Neuronal stem cell (in vitro differentiated cells): ENCODE measurements around the gene KRTAP10-9.

ENCODE experiments used
- DNase-seq: peaks from one replicate; pipeline ENCODE4 v3.0.0-alpha.2; 2013; ENCODE audit warnings: low spot score
- H2AFZ ChIP-seq: one replicate; pipeline ENCODE4 v1.6.1; 2013; ENCODE audit warnings: mild to moderate bottlenecking, low read length, inconsistent platforms
- H2AK5ac ChIP-seq: 2 replicates; pipeline ENCODE4 v1.6.1; 2013; ENCODE audit warnings: low read depth, mild to moderate bottlenecking, inconsistent platforms, low read length, moderate library complexity, mixed read lengths
- H2BK120ac ChIP-seq: 2 replicates; pipeline ENCODE4 v1.6.1; 2013; ENCODE audit warnings: low read depth, mild to moderate bottlenecking, inconsistent platforms, low read length, moderate library complexity, mixed read lengths
- H2BK12ac ChIP-seq: one replicate; pipeline ENCODE4 v1.6.1; 2013; ENCODE audit warnings: low read length, inconsistent platforms
- H2BK15ac ChIP-seq: 2 replicates; pipeline ENCODE4 v1.6.1; 2013; ENCODE audit warnings: mild to moderate bottlenecking, low read length, inconsistent platforms, mixed read lengths
- H2BK5ac ChIP-seq: one replicate; pipeline ENCODE4 v1.6.1; 2013; ENCODE audit warnings: inconsistent platforms, mild to moderate bottlenecking, low read length, moderate library complexity
- H3K14ac ChIP-seq: one replicate; pipeline ENCODE4 v1.6.1; 2013; ENCODE audit warnings: low read length, inconsistent platforms
- H3K18ac ChIP-seq: 2 replicates; pipeline ENCODE4 v1.6.1; 2013; ENCODE audit warnings: low read length, inconsistent platforms
- H3K23ac ChIP-seq: 2 replicates; pipeline ENCODE4 v1.6.1; 2013; ENCODE audit warnings: low read depth, mild to moderate bottlenecking, mixed read lengths, low read length, inconsistent platforms; ENCODE audit not compliant: poor library complexity
- H3K27ac ChIP-seq: replicated peaks from 3 replicates; pipeline ENCODE4 v1.5.1; 2013; ENCODE audit warnings: low read length, inconsistent platforms
- H3K27me3 ChIP-seq, 3 experiments: 2 replicates each; pipeline ENCODE4 v1.6.1; 2013; ENCODE audit warnings: low read length in 3 of 3, mild to moderate bottlenecking in 2 of 3, inconsistent platforms in 1 of 3, low read depth in 1 of 3, mixed read lengths in 1 of 3, moderate library complexity in 1 of 3; ENCODE audit not compliant: control insufficient read depth in 3 of 3, insufficient read depth in 3 of 3
- H3K36me3 ChIP-seq, 2 donors: replicated peaks in 1 of 2; 2 replicates each; pipeline ENCODE4 v1.6.1; 2013; ENCODE audit warnings: low read length in 2 of 2; ENCODE audit not compliant: control insufficient read depth in 2 of 2, insufficient read depth in 2 of 2
- H3K4ac ChIP-seq: 2 replicates; pipeline ENCODE4 v1.6.1; 2013; ENCODE audit warnings: inconsistent platforms, mild to moderate bottlenecking, low read length, moderate library complexity
- H3K4me1 ChIP-seq, 2 donors: 1 replicate in 1 of 2; 2 replicates in 1 of 2; pipeline ENCODE4 v1.6.1; 2013; ENCODE audit warnings: low read length in 2 of 2, low read depth in 1 of 2; ENCODE audit not compliant: control insufficient read depth in 2 of 2, insufficient read depth in 1 of 2
- H3K4me2 ChIP-seq: one replicate; pipeline ENCODE4 v1.6.1; 2013; ENCODE audit warnings: mild to moderate bottlenecking, low read length, inconsistent platforms; ENCODE audit not compliant: insufficient read depth, poor library complexity, severe bottlenecking
- H3K4me3 ChIP-seq, 2 donors: 2 replicates each; pipeline ENCODE4 v1.5.1; 2013; ENCODE audit warnings: low read length in 2 of 2, mild to moderate bottlenecking in 2 of 2, inconsistent platforms in 1 of 2, moderate library complexity in 1 of 2
- H3K79me1 ChIP-seq: one replicate; pipeline ENCODE4 v1.6.1; 2013; ENCODE audit warnings: low read depth, mild to moderate bottlenecking, inconsistent platforms, low read length, moderate library complexity
- H3K9ac ChIP-seq: one replicate; pipeline ENCODE4 v1.6.1; 2013; ENCODE audit warnings: mild to moderate bottlenecking, low read depth, low read length, inconsistent platforms; ENCODE audit not compliant: poor library complexity
- H3K9me3 ChIP-seq, 2 donors: replicated peaks in 1 of 2; 2 replicates each; pipeline versions ENCODE3 to v1.6.1; 2013; ENCODE audit warnings: low read length in 2 of 2, mild to moderate bottlenecking in 2 of 2, inconsistent platforms in 1 of 2, low read depth in 1 of 2, mixed read lengths in 1 of 2, moderate library complexity in 1 of 2; ENCODE audit not compliant: control insufficient read depth in 2 of 2, insufficient read depth in 1 of 2
- H4K8ac ChIP-seq: one replicate; pipeline ENCODE4 v1.6.1; 2013; ENCODE audit warnings: low read depth, mild to moderate bottlenecking, inconsistent platforms, low read length, moderate library complexity
- H4K91ac ChIP-seq: one replicate; pipeline ENCODE4 v1.6.1; 2013; ENCODE audit warnings: low read length, low read depth, mild to moderate bottlenecking, inconsistent platforms; ENCODE audit not compliant: poor library complexity
- WGBS, 2 donors: extraction: QIAGEN DNeasy Blood & Tissue Kit; methylation state at CpG; one replicate each; pipeline ENCODE4 v1.1.7; 2013; ENCODE audit warnings: missing lambda C conversion rate in 2 of 2, mixed read lengths in 1 of 2; ENCODE audit not compliant: insufficient read length in 2 of 2, insufficient replicate concordance in 1 of 2; ENCODE audit errors: extremely low coverage in 2 of 2; 5-methylcytosine and 5-hydroxymethylcytosine counted together

KRTAP10-9 gene

DNA sequence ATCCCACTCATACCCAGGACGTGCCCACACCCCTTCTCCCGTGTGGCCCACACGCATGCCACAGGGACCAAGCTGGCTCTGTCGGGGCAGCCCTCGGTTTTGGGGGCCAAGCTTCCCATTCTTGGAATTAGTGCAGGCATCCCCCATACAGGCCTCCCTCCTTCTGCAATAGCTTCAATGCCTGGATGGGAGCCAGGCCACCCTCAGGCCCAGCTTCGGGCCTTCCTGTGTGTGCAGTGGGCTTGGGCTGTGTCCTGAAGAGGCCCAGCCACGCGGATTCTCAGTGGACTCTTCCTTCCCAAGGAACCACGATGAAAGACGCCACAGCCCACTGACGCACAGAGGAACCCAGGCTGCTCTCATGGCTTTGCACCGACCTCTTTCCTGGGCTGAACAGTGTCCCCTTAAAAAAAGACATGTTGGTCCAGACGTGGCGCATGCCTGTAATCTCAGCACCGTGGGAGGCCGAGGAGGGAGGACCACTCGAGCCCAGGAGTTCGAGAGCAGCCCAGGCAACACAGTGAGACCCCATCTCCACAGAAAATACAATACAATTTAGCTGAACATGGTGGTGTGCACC is 22.7 kb downstream of the KRTAP10-9 start:
- H3K23ac ChIP-seq, result no peak overlapping the region
- H2AFZ ChIP-seq, result no peak overlapping the region
- H3K27ac ChIP-seq, result no peak overlapping the region
- no peak overlapping the region for H3K14ac ChIP-seq
- DNase-seq, result no peak
- H3K4me1 ChIP-seq, result peaks cover 0 to 3% of the 10 kb centered on the region in 2 donors
- H3K18ac ChIP-seq, result peak overlapping the region; percentile 19
- peak overlapping the region; percentile 62 for H2BK15ac ChIP-seq
- no peak overlapping the region for H4K8ac ChIP-seq
- no peak overlapping the region for H2BK5ac ChIP-seq
- H4K91ac ChIP-seq, result no peak overlapping the region
- no peaks in the 10 kb centered on the region for H3K36me3 ChIP-seq
- H3K27me3 ChIP-seq, result peaks cover 0 to 15% (median 0%) of the 10 kb centered on the region in 3 experiments
- no peak overlapping the region for H2BK12ac ChIP-seq
- H2BK120ac ChIP-seq, result no peak overlapping the region
- H2AK5ac ChIP-seq, result peak overlapping the region; percentile 15
- H3K9ac ChIP-seq, result peak overlapping the region; percentile 12
- no peak overlapping the region for H3K4ac ChIP-seq
- peaks cover 0 to 2% of the 10 kb centered on the region in 2 donors for H3K9me3 ChIP-seq
- H3K79me1 ChIP-seq, result no peaks in the 10 kb centered on the region
- no peak overlapping the region for H3K4me2 ChIP-seq
- no peak overlapping the region for H3K4me3 ChIP-seq
- no CpG with 5 or more reads among the region's 18 CpGs for whole genome bisulfite sequencing, 2 donors

DNA sequence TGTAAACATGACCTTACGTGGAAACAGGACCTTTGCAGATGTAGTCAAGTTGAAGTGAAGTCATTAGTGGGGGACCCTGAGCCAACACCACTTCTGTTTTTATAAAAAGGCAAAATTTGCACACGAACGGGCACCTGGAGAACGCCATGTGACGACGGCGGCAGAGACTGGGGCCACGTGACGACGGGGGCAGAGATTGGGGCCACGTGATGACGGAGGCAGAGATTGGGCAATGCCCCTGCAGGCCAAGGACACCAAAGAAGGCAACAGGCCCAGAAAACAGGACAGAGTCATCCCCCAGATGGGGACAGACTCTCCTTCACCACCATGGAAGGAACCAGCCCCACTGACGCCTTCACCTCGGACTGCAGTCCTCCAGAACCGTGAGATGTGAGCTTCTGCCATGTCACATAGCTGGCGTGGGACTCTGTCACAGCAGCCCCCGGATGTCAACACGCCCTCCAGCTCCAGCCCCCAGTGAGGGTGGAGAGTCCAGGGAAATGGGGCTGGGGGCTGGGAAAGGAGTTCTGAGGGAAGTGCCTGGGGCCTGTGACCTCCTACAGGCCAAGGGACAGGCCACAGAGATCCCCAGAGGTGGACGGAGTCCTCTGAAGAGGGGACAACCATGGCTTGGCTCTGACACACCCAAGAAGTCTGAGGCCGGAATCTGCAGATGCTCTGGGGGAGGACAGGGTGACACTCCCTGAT is 23.5 kb downstream of the KRTAP10-9 start:
- Histone ChIP-seq H3K4me2 (no peak overlapping the region), H3K27ac (no peak overlapping the region), H2AFZ (no peak overlapping the region), H2AK5ac (no peak overlapping the region), H4K8ac (no peak overlapping the region), H3K9ac (no peak overlapping the region), H2BK120ac (no peak overlapping the region), H3K36me3 (no peaks in the 10 kb centered on the region), H3K23ac (no peak overlapping the region), H2BK5ac (no peak overlapping the region), H3K27me3 (peaks cover 0 to 15% (median 0%) of the 10 kb centered on the region in 3 experiments), H2BK15ac (peak overlapping the region; percentile 85), H3K4me3 (no peak overlapping the region), H3K4ac (peak overlapping the region; percentile 76), H2BK12ac (no peak overlapping the region), H4K91ac (no peak overlapping the region), H3K79me1 (no peaks in the 10 kb centered on the region), H3K4me1 (peaks cover 0 to 3% of the 10 kb centered on the region in 2 donors), H3K18ac (peak overlapping the region; percentile 23), H3K9me3 (peaks cover 0 to 2% of the 10 kb centered on the region in 2 donors), H3K14ac (no peak overlapping the region)
- DNase-seq, result no peak
- no CpG with 5 or more reads among the region's 20 CpGs for WGBS, 2 donors

DNA sequence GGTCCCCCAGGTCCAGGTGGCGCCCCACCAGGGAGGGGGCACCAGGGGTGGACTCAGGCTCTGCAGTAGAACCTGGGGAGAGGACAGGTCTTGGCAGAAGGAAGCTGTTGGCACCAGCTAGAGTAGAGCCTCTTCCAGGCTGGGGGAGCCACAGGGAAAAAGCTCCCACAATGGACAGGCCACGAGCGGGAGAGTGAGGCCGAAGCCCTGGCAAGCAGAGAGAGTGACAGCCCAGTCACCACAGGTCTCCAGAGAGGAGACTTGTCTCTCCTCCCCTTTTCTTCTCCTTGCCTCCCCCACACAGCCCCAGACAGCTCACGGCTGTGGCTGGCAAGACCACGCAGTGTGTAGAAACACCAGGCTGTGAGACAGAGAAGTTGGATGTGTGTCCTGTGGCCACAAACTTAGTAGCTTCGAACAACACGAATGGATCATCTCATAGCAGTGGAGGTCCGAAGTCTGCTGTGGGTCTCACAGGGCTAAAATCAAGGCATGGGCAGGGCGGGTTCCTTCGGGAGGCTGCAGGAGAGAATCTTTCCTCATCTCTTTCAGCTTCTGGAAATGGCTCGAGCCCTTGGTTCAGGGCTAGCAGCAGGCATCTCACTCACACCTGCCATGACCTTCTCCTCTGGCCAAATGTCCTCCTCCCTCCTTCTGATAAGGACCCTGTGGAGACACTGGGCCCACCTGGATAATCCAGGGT is 24.2 kb downstream of the KRTAP10-9 start:
- Histone ChIP-seq H3K14ac (no peak overlapping the region), H3K4me3 (no peak overlapping the region), H3K36me3 (no peaks in the 10 kb centered on the region), H3K9me3 (peaks cover 0 to 2% of the 10 kb centered on the region in 2 donors), H3K4me2 (no peak overlapping the region), H3K18ac (peak overlapping the region; percentile 23), H3K4ac (no peak overlapping the region), H2BK5ac (no peak overlapping the region), H3K27me3 (peaks cover 0 to 15% (median 0%) of the 10 kb centered on the region in 3 experiments), H2AFZ (no peak overlapping the region), H3K79me1 (no peaks in the 10 kb centered on the region), H3K27ac (no peak overlapping the region), H3K4me1 (peaks cover 0 to 3% of the 10 kb centered on the region in 2 donors), H4K8ac (no peak overlapping the region), H2AK5ac (no peak overlapping the region), H3K23ac (no peak overlapping the region), H2BK12ac (no peak overlapping the region), H3K9ac (no peak overlapping the region), H4K91ac (no peak overlapping the region), H2BK15ac (peak overlapping the region; percentile 12), H2BK120ac (no peak overlapping the region)
- DNase-seq, result no peak
- WGBS, 2 donors, result no CpG with 5 or more reads among the region's 12 CpGs

GRCh38 chr21:44653123-44653522 is 26.2 kb downstream of the KRTAP10-9 start:
- Histone ChIP-seq H3K79me1 (no peaks in the 10 kb centered on the region), H2BK12ac (no peak overlapping the region), H3K18ac (no peak overlapping the region), H4K8ac (no peak overlapping the region), H2BK120ac (no peak overlapping the region), H3K4ac (no peak overlapping the region), H3K36me3 (no peaks in the 10 kb centered on the region), H3K27me3 (peaks cover 0 to 1% (median 0%) of the 10 kb centered on the region in 3 experiments), H3K23ac (no peak overlapping the region), H4K91ac (no peak overlapping the region), H3K4me3 (no peak overlapping the region), H3K9me3 (peaks cover 0 to 6% of the 10 kb centered on the region in 2 donors), H3K4me2 (no peak overlapping the region), H2BK15ac (no peak overlapping the region), H3K9ac (no peak overlapping the region), H3K27ac (no peak overlapping the region), H3K14ac (no peak overlapping the region), H2AFZ (no peak overlapping the region), H3K4me1 (no peaks in the 10 kb centered on the region), H2AK5ac (no peak overlapping the region), H2BK5ac (no peak overlapping the region)
- no CpG with 5 or more reads among the region's 14 CpGs for WGBS, 2 donors
- DNase-seq, result no peak
